Stimulated activated CD4-positive, alpha-beta T cell treated with anti-CD3 and anti-CD28 coated beads, Interleukin-1b, Interleukin-23, amount 100 ng/mL, for 4 hours (primary cell): ENCODE data around the gene GUCA2B.

Source experiments
- DNase-seq, 2 donors: peaks; one replicate each; pipeline ENCODE4 v3.0.0-alpha.2; 2020; ENCODE audit warnings: low read depth in 2 of 2

The GUCA2B gene

DNA sequence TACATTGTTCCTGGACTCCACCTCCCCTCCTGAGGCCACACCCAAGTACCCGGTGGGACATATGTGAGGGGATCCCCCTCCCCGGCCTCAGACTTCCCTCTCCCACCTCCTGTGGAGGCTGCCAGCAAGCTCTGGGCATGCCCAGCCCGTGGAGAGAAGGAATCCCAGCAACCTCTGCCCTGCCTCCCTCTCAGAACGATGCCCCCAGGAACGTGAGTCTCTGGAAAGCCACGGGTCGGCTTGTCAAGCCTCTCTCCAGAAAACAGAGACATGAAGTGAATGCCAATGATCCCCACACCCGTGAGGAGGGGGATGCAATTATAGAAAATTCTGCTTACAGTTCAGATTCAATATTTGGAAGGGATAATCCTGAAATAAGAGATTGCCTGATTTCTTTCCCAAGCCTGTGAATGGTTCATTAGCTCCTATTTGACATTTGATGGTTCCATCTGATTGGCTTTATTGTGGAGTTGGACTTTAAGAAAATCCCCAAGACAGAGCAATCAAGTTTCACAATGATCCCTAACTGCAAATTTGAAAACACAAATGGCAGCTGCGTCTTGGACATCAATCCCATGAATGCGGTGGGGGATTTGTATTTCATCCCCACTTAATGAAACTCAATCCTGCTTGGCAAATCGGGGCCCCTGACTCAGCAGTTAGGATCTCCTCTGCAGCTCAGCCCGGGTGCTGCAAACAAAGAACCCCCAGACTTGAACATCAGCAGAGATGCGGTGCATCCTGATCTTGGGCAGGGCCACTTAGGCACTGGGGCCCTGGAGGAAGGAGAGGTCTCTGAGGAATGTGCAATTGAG, 9.1 kb upstream of the GUCA2B start:
- no peak for DNase-seq

DNA sequence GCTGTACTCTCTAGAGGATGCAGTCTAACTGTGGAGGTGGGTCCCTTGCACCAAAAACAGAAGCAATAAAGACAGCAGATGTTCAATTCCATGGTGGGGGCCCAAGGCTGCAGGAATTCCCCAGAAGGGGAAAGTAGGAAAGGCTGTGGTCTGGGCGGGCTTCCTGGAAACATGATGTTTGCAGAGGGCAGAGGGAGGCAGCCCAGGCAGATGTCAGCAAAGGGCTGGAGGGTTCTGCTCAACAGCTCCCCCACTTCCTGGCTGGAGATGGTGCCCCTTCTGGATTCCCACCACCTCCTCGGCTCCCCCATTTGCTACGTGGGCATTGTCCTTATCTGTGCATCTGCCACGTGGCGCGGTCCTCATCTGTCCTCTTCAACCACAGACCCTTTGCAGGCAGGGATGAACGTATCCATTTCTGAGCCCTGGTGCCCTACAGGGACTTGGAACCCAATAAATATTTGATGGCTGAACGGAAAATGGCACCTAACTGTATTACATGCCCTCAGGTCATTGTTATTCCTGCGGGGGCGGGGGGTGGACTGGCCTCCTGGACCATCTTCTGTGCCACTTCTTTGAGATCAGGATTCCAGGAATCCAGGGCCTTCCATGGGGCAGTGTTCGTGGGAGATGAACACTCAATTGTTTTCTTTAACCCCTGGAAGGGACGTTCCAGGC, 8.4 kb upstream of the GUCA2B start:
- no peak for DNase-seq

DNA sequence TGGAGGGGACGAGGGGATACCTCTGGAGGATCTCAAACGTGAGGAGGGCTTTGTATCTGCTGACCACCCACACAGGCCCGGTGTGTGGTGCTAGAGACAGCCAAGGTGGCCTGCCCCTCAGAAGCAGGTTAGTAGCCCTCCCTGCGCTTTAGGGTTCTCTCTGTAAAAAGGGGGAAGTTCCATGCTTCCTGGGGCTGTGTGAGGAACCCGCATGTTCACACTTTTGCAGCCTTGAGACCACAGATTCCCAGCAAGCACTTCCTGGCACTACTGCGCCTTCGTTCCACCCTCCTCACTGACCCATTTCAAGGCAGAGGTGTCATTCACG, 7.9 kb upstream of the GUCA2B start:
- no peak for DNase-seq

DNA sequence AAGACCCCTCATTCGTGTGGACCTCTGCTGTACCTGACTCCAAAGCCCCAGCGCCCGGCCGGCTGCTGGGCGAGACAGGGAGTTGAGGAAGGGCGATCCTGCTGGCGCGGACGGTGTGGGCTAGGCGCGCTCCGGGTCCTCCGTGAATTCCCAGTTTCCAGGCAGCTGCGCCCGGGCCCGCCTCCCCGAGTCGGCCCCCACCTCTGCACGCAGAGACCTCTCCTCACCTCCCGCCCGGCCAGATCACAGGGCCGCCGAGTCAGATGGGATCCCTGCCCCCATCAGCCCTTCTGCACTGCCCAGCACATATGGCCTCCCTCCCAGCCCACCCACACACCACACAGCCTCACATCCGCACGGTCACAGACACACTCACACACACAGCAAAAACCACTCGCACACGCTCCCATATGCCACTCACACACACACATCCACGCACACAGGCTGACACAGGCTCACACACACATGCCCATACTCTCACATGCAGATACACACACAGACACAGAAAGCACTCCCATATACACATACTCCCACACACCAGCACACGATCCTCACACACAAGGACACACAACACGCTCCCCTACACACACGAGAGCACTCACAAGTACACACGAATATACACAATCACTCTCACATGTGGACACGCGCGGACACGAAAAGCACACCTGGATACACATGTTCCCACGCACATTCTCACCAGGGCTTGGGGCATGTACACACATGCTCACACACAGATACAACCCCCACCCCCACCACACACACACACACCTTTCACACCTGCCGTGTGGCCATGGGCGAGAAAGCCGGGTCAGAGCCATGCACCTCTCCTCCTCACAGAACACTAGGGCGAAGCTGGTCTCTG, 7.2 kb upstream of the GUCA2B start:
- no peak for DNase-seq

DNA sequence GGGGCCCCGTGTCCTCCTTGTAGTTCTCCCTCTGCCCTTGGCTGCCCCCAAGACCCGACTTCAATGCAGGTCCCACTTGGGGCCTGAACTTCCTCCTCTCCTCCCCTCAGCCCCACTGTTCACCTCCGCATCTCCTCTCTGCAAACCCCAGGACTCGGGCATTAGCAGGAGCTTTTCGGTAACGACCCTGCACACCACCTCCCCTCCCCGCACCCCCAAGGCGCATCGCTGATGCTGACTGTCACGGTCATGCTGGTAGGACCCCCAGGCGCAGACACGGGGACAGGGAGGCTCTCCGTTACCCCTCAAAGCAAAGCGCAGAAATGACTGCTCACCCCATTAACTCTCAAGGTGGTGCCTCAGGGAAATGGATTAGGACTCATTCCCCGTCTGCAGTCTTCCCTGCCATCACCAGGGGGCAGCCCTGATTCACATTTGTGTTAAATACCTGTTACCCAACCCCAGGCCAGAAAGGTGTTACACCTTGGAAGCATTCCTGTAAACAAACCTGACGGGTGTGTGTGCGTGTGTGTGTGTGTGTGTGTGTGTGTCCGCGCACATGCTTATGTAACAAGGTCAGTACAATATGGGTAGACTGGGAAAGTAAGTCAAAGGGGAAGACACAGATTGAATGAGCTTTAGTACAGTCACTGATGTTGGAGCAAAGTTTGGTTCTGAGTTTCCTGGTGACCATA, 6.4 kb upstream of the GUCA2B start:
- peak; percentile 55 to 62 for DNase-seq

DNA sequence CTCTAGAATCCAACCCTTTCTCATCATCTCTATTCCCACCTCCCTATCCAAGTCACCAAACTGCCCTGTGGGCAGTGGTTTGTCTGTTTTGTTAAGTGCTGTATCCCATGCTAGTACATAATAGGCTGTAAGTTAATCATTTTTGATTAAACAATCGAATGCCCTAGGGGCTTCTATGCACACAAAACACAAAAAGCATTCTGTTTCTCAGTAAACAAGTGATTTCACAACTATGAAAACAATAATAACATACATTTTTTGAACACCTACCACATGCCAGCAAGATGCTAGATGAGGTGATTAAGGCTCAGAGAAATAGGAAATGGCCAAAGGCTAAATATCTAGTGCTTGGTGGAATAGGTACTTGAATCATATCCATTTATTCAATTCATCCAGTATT, 5.0 kb upstream of the GUCA2B start:
- no peak for DNase-seq

DNA sequence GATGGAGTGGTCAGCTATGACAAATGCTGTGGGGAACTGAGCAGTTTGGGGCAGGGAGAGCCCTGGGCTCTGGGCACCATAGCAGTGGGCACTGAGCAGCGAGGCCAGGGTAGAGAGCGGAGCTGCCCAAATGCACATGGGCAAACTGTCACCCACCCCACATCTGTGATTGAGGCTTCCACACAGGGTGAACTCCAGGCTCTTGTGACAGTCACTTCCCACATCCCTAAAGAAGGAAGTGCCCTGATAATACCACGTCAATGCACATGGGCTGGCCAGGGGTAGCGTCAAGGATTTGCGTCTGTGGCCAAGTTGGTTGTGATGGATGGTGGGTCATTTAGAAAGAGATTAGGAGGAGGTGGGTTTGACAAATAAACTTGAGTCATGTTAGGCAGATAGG, 2.6 kb upstream of the GUCA2B start:
- DNase-seq = no peak

DNA sequence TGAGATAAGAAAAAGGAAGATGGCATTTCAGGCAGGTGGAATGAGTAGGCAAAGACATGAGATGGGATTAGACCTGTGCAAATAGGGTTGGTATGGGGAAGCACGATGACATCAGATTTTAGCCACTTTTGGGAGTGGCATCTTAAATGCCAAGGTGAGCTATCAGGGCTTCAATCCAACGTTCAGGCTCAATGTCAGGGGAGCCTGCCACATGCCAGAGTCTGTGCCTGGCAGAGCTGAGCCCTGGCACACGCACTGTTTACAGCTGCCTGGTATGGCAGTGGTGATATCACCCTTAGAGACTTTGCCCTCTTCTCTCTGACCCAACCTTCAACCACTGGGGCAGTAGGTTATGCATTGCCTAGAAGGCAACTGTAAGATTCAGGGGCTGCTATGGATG, 1.1 kb upstream of the GUCA2B start:
- no peak for DNase-seq

DNA sequence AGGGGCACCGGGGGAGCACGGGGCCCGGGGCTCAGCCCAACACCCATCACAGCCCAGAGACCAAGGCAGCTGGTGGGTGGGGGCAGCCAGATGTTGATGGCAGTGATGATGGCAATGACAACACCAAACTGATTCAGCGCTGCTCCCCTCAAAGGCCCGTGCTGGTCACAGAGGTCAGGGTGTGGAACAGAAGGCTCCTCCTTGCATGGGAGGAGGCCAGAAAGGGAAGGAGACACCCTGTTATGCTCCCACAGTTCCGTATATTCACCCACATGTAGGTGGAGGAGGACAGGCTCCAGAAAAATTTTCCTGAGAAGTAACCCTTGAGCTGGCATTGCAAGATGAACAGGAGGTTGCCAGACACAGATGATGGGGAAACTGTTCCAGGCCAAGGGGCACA, 414 bp downstream of the GUCA2B start:
- no peak for DNase-seq

DNA sequence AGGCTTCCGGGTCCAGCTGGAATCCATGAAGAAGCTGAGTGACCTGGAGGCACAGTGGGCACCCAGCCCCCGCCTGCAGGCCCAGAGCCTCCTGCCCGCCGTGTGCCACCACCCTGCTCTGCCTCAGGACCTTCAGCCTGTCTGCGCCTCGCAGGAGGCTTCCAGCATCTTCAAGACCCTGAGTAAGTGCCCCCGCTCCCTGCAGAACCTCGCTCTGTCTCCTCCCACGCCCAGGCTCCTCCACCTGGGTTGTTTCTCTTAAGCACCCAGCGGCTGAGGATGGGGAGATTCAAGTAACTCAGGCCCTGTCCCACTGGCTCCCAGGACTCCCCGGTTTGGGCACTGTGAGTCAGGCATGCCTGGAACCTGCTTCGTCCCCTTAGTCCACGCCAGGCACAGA, 1.5 kb downstream of the GUCA2B start:
- DNase-seq = no peak

DNA sequence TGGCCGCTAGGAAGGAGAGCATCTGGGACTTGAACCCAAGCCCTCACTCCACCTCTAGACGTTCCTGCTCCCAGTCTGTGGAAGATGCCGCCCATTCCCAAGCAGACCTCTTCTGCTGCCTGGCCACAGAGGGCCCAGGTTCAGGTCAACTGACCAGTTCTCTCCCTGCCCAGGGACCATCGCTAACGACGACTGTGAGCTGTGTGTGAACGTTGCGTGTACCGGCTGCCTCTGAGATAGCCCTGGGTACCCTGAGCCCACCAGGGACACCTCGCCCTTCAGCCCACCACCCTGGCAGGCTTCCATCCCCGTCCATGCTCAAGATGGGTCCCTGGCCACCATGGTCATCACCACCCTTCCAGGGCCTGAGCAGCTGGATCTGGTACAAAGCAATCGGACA, 2.2 kb downstream of the GUCA2B start:
- no peak for DNase-seq

DNA sequence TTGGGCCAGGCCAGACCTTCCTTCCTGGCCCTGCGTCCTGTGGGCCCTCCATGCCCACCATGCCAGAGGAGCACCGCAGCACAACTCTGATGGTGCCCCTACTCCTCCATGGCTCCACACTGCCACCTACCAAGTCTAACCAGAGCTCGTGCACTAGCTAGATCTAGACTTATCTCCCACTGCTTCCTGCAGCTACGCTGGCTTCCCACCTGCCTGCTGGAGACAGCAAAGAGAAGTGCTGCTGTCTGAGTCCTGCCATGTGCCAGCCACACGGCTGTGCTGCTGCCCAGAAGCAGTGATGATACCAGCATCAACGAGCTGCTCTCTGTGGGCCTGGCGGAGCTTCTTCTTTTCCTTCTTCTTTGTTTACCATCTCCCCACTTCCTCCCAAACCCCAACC, 4.5 kb downstream of the GUCA2B start:
- DNase-seq = no peak

DNA sequence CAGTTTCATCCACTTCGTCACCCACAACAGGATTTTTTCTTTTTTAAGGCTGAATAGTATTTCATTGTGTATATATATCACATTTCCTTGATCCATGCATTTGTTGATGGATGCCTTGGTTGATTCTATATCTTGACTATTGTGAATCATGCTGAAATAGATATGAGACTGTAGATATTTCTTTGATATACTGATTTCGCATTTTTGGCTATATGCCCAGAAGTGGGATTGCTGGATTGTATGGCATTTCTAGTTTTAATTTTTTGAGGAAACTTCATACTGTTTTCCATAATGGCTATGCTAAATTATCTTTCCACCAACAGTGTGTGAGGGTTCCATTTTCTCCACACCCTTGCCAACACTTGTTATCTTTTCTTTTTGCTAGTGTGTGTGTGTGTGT, 5.0 kb downstream of the GUCA2B start:
- no peak for DNase-seq

DNA sequence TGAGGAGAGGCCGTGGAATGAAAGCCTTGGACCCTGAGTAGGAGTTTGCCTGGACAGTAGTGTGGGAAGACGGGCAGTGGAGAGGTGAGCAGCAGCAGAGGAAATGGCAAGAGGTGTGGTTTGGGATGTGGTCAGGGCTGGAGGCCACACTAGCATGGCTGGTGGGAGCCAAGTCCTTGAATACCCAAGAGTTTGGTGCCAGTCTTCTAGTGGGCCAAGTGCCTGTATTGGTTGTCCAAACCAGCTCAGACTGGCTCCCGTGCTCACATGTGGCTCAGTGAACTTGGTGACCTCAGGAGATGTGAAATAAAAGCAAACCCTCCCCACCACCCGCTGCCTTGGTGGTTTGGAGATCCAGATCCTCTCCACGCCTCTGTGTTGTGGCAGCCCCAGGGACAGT, 9.0 kb downstream of the GUCA2B start:
- no peak for DNase-seq

DNA sequence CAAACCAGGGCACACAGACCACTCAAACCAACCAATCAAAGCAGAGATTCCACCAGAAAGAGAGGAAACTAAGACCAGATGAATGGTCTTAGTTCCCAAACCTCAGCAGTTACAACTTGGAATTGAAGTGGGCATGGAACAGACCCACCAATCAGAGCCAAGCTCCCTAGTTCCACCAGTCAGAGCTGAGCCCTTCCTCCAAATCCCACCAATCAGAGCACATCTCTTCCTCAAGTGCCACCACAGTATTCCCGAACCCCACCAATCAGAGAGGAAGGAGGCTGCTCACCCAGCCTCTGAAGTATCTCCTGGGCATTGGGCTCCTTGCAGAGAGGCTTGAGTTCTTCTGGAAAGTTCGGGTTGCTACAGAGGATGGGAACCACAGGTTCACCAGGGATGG, 9.9 kb downstream of the GUCA2B start:
- no peak for DNase-seq

DNA sequence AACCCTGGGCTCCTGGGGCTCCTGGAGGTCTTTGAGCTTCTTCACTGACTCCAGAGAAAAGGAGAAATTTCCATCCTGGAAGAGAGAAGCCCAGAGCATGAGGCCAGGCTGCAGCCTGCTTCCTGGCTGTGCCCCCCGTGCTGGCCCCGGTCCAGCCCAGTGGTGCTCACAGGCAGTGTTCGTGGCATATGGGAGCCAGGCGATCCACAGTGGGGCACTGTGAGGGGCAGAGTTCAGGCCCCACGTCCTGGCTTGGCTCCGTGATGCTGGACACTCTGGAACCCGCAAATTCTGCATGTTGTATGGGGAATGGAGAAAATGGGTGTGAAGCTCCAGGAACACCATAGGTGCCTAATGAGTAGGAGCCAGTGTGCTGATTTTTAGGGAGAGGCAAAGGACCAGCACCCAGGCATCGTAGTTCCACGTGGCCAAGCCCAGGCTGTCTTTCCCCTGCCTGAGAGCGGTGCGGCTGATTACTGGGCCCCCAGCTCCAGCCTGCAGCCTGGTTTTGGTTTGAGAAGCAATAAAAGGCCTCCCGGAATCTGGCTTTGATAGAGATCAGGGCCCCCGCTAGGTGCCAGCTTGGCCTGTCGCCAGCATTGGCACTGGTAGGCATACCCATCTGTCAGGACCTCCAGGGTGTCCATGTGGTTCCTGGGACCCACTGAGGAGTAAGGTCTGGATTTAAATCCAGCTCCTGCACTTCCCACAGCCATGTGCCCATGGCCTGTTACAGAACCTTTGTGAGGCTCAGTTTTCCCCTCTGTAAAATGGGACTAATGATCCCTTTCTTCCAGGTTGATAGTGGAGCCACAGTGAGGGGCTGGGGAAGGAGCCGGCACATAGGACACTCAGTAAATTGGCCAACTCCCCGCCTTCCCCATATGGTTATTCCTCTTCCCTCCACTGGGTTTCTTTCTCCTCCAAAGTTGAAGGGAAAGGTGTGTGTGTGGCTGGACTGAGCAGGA, 10.6 kb downstream of the GUCA2B start:
- DNase-seq = no peak

DNA sequence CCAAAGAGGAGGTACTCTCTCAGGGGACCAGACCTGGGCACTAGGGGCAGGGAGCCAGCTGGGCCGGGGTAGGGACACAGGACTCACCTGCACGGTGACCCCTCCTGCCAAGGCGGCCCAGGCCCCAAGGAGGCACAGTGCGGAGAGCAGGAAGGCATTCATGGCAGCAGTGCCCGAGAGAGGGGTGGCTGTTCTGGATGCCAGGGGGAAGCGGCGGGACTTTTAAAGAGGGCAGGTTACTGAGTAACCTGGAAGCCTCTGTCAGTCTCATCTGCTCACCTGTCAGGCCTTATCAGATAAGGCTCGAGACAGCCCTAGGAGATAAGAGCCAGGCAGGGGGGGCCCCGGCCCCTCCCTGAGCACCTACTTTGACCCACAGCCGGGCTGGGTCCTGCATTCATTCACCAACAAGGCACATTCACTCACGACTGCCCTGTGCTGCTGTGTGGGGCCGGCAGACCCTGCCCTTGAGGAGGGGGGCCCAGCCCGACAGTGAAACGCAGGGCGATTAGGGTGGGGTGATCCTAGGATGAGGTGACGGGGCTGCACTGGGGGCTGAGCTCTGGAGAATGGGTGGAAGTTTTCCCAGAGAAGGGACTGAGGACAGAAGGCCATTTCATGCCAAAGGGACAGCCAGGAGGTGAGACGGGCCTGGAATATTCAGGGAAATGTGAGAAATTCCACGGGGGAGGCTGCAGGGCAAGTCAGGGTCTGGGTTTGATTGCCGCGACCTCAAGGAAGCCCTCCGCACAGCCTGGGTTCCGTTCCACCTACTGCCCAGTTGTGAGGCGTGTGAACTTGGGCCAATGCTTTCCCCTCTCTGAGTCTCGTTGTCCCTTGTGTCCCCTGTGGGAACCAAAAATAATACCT, 11.6 kb downstream of the GUCA2B start, which contains the start of gene GUCA2A:
Gene GUCA2A (minus strand): TSS at position 195 of the 870 bp plus-strand sequence. CDS start 33 bp downstream, at position 162.
- no peak for DNase-seq

DNA sequence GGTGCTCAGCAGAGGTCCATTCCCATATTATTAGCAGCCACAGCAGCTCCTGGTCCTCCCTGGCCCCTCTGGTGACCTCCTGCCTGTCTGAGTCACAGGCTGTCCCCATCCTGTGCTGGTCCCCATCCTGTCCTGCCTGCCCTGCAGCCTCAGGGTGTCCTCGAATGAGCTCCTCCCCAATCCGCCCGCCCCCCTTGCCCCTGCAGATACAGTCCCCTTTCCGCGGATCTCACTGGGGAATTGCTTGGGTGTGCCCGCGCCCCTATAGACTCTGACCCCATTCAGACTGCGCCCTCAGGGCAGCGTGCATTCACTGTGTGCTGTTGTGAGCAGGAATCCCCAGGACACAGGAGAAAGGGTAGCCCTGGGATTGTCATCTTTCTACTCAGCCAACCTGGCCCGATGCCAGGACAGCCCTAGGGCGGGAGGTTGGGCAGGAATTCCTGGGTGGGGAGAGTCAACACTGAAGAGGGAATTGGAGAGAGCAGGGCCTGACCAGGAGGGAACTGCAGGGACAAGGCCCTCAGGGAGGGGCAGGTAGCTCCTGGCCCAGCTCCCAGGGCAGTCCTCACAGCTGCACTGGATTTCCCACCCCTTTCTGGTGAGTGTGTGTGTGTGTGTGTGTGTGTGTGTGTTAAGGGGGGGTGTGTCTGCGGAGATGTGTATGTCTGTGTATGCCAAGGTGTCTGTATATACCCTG, 12.5 kb downstream of the GUCA2B start:
- DNase-seq = no peak
